Activated CD4-positive, alpha-beta T cell treated with anti-CD3 and anti-CD28 coated beads, Interleukin-2, amount 50 U/mL, for 24 hours (primary cell): ENCODE data around the gene C10orf90.
"Not testable (repeated sequence)": the region's sequence is repeated elsewhere in the genome, so short reads cannot be mapped to it uniquely, and the experiment has no call there.

Experiments
- DNase-seq, 2 donors: peaks; one replicate each; pipeline ENCODE4 v3.0.0-alpha.2; 2020; ENCODE audit warnings: low read depth in 1 of 2, low spot score in 1 of 2

Gene C10orf90

DNA sequence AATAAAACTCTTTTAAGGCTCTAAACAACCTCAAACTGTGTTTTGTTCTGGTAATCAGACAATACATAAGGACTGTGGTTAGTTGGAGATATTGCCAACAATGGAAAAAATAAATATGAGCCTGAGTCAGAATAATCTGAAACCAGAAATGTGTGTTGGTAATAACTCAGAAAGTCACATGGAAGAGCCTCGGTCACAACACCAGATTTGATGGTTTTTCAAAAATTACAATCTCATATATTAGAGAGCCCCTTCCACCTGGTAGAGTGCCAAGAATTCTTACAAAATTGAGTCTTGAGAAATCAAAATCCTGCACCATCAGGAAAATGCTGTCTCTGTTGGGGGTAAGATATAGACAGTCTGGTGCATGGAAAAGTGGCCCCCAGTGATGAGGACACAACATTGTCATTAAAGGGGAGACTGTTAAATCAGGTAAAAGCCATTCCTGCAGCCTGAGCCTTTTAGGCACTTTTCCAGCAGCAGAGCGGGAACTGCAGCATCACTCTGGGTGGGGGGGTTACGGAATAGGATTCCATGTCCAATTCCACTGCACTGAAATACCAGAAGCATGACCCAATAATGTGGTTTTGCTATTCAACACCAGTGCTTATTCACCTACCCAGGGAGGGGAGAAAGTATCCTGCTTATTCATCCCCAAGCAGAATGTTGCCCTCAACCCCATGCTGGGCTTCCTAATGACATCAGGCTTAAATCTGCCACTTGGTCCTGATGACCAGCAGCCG is 272.7 kb downstream of the C10orf90 start:
- DNase-seq = no peak

DNA sequence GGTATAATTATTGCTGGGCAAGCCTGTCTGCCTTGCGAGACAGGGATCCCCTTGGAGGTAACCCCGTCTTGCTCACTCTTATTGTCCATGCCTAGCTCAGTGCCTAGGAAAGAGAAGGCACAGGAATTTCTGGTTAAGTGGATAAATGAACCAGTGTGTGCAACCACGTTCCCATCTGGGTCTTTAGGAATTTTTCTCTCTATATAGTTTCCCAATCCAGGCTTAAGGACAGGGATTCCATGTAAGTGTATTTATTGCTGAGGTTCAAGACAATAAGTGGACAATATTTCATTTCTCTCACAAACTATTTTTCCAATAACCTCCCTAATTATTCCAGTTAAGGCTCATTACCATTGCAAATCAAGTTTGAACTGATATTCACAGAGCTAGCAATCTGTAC is 273.3 kb downstream of the C10orf90 start:
- no peak for DNase-seq

- no peak for DNase-seq
Observed at GRCh38 chr10:126394948-126395347, 275.5 kb downstream of the C10orf90 start.

DNA sequence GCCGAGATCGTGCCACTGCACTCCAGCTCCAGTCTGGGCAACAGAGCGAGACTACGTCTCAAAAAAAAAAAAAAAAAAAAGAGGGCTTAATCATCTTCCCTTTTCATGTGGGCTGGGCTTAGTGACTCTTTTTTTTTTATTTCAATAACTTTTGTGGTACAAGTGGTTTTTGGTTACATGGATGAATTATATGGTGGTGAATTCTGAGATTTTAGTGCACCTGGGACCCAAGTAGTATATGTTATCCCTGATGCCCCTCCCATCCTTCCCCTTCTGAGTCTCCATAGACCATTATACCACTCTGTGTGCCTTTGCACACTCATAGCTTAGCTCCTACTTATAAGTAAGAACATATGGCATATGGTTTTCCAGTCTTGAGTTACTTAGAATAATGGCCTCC is 277.4 kb downstream of the C10orf90 start:
- DNase-seq = no peak

DNA sequence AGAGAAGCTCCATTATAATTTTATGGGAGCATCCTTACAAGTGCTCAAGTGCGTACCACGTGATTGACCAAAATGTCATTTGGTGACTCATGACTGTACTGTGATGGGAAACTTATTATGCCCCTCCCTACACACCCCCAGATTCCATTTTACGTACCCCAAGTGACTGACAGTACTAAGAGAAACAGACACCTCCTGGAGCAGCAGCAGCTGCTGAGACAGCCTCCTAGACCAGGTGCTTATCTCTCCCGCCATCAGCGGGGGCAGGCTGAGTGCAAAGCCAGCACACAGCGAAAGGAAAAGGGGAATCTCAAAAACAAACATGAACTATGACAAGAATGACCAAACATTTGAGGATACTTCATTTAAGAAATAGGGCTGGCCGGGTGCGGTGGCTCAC is 278.0 kb downstream of the C10orf90 start:
- DNase-seq = no peak

DNA sequence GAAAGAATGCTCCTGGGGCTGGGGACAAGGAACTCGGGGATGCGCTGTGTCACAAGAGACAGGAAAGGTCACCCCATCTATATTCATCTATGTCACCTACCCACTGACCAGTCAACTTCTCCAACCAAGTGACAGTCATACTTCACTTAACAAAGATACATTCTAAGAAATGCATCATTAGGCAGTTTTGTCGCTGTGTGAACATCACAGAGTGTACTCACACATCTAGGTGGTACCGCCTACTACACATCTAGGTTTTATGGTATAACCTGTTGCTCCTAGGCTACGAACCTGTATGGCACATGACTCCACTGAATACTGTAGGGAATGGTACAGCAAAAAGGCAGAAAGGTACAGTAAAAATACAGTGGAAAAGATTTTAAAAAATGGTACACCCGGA is 278.4 kb downstream of the C10orf90 start:
- DNase-seq = no peak

DNA sequence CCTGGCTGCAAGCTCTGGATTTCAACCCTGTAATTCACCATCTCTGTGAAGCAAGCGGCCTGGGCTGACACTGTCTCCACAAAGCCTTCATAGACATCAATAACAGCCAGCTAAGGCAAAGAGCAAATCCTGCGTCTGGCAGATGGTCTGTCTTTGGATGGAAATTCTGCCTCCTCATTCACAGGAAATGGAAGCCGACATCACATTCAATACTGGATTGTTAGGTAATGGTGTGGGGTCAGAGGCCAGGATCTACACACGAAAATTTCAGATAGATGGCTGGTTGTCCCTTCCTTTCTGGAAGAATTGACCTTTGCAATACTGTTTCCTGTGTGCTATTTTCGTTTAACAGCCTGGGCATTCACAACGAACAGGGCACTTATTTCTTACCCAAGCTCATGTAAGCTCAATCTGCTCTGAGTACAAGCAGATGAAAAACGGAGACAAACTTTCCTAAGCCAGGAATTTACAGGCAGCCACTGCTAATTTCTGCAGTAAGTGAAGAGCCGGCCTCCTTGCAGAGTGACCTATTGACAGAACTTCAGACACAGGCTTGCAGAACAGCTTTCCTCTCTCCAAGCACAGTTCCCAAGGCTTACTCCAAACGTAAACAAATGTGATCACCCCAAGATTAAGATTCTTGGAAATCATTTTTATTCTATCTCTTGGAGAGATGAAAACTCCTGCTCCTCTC is 279.2 kb downstream of the C10orf90 start:
- DNase-seq = no peak

- DNase-seq = no peak
Observed at GRCh38 chr10:126390324-126390723, 280.2 kb downstream of the C10orf90 start.

DNA sequence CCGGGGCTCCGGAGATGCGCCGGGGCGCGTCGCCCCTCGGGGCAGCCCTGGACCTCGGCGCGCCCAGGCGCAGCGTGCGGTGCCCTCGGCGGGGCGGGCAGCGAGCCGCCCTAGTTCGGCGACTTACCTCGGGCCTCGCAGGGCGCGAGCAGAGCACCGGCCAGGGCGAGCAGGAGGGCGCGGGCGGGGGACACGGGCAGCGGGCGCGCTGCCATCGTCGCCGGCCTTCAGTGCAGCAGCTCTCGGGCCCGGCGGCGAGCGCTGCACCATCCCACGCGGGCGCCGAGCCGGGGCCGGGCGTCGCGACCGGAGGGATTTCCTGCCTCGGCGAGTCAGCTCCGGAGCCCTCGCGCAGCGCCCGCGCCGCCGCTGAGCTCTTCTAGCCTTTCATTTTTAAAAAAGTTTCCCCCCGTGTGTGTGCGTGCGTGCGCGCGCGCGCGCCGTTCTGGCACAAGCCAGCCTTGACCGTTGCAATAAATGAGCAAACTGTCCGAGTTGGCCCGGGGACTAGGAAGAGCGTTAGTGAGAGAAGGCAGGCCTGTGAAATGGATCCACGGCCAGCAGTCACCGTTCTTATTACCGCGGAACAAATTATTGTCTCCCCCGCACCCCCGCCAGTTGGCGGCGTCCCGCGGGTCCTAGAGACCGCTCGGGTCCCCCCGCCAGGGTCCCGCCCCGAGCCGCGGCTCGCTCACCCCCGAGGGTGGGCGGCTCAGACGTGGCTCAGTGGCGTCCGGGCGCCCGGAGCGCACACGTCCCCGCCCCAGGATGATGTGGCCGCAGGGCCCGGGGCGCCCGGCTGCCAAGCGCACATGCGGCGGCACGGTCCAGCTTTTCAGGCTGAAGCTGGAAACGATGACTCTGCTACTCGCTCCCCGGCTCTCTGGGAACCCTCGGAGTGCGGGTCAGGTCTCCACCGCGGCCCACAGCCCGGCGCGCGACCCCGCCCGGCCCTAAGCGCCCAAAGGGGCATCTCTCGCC is 282.3 kb downstream of the C10orf90 start, which contains the start of gene ADAM12:
ADAM12 (minus strand) TSS at position 547 of the 981 bp plus-strand sequence; CDS start at position 215, 332 bp downstream.
- DNase-seq = no peak

- DNase-seq = peak in 1 of 2 donors; percentile 21
Observed at GRCh38 chr10:126387041-126387921, 283.2 kb downstream of the C10orf90 start.

DNA sequence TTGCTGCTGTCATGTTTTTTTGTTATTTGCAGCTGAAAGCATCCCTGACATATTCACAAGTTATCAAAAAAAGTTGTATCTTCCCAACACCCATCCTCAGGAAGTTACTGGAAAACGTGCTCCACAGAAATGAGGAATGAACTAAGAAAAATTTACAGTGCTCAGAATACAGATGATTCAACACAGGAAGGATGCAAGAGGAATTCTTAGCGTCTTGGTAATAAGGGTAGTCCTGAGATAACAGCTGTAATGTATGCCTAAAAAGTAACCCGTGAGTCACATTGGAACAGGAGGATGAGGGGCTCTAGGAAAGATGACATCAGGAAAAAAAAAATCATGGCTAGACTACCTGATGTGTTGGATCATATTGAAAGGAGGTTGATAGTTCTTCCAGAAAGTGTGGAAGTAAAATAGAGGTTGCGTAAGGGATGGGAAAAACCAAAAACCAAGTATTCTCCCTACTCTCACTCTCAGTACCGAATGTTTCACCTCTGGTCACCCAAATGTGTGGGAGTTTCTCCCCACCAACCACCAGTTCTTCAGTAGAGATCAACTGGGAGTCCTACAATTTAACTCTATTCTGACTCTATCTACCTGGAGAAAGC is 286.1 kb downstream of the C10orf90 start:
- no peak for DNase-seq

DNA sequence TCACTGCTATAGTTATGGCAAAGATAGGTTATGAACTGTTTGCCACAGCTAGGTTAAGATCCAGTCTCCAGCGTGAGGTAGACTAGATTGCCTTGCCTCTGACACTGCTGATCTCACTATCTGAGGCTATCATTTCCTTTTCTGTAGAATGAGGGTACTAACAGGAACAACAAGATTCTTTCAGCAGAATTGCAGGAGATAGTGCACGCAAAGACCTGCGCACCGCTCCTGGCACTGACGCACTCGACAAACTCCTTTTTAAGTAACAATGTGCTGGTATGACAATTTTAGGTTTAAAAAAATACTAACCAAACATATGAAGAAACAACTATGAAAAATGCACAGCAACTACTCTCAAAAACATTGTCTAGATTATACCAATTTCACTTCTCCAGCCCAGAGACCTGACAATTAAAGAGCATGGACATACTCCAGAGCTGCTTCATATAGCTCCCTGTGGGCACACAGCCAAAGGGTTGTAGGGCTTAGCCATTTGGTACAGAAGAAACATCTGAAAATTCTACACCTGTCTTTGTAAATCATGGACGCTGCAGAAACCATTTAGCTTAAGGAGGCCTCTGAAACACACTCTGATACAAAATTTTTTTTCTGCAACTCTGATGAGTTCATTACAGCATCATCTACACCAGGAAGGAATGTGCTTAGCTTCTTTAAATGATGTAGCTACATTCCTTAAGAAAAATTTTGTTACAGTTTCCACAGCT is 290.0 kb downstream of the C10orf90 start:
- DNase-seq = no peak

- not testable (repeated sequence) for DNase-seq
Observed at GRCh38 chr10:126379166-126379565, 291.3 kb downstream of the C10orf90 start.

DNA sequence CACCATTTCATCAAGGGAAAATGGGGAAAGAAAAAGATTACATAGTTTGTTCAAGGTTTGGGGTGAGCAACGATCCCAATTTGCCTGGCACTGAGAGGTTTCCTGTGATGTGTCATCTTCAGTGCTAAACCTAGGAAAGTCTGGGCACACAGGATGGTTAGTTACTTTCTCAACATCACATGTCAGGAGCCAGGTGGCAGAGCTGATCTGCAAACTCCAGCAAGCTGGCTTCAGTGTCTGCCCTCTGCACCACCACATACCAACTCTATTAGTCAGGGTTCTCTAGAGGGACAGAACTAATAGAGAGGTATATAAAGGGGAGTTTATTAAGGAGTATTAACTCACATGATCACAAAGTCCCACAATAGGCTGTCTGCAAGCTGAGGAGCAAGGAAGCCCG is 293.5 kb downstream of the C10orf90 start:
- no peak for DNase-seq

DNA sequence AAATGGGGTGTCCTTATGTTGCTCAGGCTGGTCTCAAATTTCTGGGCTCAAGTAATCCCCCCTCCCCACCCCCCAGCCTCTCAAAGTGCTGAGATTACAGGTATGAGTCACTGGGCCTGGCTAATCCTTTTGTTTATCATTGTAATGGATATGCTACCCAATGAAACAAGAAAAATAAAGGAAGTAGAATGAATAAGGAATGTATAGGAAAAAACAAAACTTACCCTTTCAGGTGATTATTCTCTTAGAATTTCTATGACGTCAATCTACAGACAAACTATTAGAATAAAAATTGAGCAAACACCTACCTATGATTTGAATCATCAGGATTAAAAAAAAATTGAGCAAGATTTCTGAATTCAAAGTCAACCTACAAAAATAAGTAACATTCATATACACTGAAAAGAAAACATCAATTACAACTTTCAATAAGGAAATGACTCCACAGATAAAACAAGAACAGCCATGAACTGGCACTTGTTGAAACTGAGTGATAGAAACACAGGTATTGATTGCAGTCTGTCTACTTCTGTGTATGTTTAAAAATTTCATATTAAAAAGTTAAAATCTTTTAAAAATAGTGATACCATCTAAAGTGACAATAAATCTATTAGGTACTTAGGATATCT is 294.5 kb downstream of the C10orf90 start:
- DNase-seq = no peak

- DNase-seq = no peak
Observed at GRCh38 chr10:126375299-126375698, 295.2 kb downstream of the C10orf90 start.
